DMS 273 (cell line): ENCODE measurements around the gene FUS.
"Not testable (repeated sequence)": the region's sequence is repeated elsewhere in the genome, so short reads cannot be mapped to it uniquely, and the experiment has no call there.

Source experiments
- DNase-seq: peaks from one replicate; lab custom pipeline; 2025; ENCODE audit not compliant: unreplicated experiment; lab: John Stamatoyannopoulos, UW

The FUS gene

DNA sequence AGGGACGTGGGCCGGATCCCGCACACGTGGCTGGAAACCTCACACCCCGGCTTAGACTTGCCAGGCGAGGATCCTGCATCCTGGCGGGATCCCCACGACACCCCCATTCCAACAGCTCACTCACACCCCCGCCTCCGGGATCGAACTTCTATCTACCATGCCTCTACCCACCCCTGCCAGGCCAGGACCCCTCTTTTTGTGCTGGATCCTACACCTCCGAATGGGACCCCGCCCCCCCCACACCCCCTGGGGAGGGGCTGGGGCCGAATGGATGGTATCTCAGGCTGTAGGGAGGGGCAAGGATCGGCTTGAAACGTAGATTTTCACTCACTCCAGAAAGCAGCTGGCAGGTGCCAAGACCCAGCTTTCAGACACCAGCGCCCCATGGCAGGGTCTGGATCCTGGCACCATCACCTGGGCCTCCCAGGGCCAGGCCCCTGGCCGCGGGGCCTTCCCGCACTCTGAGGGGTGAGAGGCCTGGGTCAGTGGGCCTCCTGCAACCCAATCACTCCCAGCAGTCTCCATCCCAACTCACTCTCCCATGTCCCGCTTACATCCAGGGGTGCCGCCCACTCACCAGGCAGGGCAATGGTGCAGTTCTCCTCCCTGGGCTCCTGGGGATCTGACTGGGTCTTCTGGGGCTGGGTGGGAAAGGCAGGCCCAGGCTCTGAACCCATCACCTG lies 36.8 kb upstream of the FUS start:
- DNase-seq, result no peak

DNA sequence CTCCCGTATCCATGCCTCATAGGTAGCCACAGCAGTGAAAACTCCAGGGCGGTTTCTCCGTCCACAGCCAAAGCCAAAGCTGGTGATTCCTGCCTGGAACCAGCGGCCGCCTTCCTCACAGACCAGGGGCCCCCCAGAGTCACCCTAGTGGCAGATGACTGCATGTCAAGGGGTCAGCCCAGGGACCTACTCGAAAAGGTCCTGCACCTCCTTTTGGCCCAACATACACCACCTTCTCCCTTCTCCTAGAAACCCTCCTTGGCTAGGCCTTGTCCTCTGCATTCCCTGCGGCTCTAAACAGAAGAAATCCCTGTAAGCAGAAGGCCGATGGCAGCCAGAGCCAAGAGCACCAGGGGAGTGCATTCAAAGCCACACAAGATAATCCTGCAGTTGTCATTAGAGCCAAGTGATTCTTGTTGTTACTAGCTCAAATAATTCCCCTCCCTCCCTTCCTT lies 36.2 kb upstream of the FUS start:
- no peak for DNase-seq

DNA sequence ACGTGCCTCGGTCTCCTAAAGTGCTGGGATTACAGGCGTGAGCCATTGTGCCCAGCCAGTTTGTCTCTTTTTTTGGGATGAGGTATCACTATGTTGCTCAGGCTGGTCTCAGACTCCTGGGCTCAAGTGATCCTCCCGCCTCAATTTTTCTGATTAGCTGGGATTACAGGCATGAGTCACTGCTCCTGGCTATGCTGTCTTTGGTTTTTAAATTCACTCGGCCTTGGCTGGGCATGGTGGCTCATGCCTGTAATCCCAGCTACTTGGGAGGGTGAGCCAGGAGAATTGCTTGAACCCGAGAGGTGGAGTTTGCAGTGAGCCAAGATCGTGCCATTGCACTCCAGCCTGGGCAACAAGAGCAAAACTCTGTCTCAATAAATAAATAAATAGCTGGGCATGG lies 35.5 kb upstream of the FUS start:
- DNase-seq, result not testable (repeated sequence)

DNA sequence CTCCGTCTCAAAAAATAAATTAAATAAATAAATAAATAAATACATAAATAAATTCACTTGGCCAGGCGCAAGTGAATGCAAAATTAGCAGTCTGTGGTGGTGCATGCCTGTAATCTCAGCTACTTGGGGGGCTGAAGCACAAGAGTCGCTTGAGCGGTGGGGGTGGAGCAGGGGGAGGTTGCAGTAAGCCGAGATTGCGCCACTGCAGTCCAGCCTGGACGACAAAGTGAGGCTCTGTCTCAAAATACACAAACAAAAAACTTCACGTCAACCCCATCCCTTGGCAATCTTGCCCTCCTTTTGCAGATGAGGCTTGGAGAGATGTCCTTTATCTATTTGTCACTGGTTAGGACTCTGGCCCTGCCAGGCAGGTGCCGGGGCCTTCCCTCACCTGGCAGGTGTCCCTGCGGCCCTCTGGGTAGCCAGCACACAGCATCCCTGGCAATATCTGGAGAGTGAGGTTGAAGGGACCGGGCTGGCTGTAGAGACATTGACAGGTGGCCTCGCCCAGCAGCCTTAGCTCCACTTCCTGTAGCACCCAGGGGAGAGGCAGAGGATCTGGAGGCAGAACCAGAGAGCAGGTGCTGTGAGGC lies 34.4 kb upstream of the FUS start:
- DNase-seq, result no peak

DNA sequence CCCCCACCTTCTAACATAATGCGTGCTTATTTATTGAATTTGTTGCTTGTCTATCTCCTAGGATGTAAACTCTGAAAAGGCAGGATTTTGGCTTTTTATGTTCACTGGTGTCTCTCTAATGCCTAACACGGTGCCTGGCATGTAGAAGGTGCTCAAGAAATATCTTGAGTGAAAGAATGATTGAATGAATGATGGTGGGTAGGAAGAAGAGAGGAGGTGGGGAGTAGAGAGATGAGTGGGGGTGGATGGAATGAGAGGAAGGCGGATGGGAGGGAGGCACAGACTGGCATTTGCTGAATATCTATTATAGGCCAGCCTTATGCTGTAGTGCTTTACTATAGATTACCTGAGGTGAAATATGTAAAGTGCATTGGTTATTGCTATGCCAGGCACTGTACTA lies 32.4 kb upstream of the FUS start:
- no peak for DNase-seq

DNA sequence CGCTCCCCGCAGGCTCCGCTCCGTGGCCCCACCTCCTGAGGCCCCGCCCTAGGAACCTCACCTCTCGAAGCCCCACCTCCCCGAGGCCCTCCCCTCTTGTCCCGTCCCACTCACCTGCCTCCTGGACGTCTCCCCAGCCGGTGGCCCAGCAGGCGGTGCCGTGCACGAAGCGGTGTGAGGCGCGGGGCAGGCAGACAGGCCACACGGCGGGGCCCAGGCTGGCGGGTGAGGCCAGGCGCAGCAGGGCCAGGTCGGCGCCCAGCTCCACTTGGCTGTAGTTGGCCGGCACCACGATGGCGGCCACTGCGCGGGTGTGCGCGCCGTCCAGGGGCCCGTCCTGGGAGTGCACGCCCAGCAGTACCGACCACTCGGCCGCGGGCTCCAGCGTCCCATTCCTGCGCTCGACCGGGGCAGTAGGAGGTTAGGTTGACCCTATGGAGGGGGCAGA lies 31.6 kb upstream of the FUS start:
- DNase-seq, result no peak

DNA sequence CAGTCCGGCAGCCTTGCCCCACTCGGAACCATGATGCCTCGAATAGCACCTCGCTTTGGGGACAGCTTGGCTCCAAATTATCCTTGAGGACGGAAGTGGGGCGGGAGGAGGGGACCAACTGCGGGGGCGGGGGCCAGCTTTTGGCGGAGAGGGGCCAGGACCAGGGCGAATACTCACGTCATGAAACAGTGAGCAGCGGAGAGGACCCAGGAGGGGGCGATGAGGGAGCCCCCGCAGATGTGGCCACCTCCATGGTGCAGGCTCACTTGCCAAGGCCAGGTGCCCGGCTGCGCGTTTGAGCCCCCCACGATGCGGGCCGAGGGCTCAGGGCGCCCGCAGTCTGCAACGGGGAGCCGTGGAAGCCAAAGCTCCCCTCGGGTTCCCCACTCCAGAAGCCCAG lies 31.0 kb upstream of the FUS start:
- no peak for DNase-seq

DNA sequence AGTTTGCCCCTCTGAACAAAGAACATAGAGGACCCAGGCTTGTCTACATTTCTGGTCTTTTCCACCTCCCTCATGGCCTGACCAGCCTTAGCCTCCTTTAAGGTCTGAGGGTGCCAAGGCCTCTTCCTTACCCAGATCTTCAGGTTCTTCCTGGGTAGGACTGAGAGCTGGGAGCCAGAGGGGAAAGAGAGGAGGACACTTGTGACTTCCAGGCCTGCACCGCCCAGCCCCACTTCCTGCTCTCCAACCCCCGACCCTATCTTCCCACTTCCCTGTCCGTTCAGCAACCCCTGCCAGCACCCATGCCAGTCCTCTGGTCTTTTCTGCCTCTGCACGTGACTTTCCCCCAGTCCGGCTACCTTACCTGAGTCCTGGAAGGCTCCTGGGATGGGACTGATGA lies 30.6 kb upstream of the FUS start:
- no peak for DNase-seq

DNA sequence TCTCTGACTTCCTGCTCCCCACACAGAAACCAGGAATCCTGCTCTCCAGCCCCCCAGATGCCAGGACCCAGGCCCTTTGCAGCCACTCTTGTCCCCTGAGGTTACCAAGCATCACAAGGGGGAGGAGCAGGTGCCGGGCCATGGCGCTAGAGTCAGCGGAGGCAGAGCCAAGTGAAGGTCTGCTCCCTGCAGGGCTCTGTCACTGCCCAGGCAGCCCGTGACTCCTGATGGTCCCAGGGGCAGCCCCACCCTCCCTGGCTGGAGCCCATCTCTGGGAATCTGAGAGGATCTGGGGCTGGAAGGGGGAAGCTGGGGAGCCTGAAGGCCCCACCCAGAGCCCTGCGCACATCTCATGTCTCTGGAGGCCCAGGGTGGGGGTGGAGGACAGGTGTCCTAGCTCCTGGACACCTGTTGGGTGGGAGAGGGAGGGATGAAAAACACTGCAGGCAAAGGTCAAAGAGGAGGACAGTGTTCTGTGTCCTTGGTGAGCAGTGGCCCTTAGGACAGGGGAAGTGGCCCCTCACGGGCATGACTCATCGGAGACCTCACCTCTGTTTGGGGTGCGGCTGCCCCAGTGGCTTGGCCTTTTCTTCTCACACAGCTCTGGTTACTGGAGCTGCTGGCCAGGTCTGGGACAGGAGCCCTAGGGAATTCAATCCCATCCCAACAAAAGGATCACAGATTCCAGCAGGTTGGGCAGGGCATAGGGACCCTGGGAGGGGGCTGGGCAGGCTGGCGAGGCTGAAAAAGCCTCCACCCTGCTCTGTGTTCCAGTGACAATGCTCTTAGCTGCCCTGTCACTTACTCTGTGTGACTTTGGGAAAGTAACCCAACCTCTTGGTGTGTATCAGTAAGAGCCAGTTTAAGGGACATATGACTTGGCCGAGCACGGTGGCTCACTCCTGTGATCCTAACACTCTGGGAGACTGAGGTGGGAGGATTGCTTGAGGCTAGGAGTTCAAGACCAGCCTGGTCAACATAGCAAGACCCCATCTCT lies 29.7 kb upstream of the FUS start, which contains the start of gene PRSS36:
Gene PRSS36 (minus strand): TSS at position 173 of the 997 bp plus-strand sequence. CDS start 31 bp downstream, at position 142.
- no peak for DNase-seq

DNA sequence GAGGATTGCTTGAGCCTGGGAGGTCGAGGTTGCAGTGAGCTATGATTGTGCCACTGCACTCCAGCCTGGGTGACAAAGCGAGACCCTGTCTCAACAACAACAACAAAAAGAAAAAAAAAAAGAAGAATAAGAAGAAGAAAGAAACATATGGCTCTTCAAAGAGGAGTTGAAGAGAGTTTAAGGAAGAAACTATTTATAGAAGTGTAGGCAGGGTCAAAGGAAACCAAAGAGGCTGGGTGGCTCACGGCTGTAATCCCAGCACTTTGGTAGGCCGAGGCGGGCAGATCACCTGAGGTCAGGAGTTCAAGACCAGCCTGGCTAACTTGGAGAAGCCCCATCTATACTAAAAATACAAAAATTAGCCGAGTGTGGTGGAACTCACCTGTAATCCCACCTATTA lies 29.0 kb upstream of the FUS start:
- not testable (repeated sequence) for DNase-seq

DNA sequence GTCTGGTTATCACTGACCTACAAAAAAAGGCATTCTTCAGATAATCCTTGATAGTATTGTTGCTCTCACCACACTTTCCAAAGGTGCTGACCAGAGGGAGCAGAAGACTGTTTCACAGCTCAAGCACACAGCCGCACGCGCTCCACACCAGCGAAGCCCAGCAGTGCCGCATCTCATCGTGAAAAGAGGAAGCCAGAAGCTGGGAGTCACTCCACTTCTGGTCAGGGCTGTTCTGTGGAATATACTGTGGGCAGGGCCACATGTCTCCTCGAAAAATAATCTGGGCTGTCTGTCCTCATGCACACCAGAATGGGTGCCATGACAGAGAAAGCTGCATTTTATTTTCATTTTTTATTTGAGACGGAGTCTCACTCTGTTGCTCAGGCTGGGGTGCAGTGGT lies 22.8 kb upstream of the FUS start:
- DNase-seq, result no peak

DNA sequence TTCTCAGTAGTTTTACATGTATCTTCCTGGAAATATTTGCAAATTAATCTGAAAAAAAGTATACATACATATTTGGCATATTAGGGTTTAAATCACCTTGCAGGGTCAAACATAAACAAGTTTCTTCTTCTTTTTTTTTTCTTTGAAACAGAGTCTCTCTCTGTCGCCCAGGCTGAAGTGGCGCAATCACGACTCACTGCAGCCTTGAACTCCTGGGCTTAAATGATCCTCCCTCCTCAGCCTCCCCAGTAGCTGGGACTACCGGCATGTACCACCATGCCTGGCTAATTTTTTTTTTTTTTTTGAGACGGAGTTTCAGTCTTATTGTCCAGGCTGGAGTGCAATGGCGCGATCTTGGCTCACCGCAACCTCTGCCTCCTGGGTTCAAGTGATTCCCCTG lies 12.6 kb upstream of the FUS start:
- DNase-seq, result no peak

DNA sequence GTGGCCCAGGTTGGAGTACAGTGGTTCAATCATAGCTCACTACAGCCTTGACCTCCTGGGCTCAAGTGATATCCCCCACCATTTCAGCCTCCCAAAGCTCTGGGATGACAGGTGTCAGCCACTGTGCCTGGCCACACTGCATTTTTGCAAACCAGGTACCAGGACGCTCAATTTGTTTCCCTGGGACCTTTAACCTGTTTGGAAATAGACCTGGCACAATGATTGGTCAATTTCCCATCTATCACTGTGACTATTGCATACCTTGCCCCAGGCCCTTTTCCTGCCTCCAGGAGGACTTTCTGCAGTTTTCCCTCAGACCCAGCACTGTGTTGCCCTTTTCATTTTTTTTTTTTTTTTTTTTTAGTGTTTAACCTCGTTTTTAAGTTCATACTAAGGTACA lies 11.1 kb upstream of the FUS start:
- DNase-seq, result no peak

DNA sequence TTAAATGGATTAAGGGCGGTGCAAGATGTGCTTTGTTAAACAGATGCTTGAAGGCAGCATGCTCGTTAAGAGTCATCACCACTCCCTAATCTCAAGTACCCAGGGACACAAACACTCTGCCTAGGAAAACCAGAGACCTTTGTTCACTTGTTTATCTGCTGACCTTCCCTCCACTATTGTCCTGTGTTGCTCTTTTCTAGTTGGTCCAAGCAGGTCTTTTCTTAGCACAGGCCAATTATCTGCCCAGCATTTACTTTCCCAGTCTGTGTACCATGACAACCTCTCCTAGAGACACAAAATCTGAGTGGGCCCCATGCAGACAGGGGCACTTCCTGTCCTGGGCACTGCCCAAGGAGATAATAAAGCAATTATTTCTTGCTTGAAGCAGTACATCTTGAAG lies 9.9 kb upstream of the FUS start:
- DNase-seq, result not testable (repeated sequence)

DNA sequence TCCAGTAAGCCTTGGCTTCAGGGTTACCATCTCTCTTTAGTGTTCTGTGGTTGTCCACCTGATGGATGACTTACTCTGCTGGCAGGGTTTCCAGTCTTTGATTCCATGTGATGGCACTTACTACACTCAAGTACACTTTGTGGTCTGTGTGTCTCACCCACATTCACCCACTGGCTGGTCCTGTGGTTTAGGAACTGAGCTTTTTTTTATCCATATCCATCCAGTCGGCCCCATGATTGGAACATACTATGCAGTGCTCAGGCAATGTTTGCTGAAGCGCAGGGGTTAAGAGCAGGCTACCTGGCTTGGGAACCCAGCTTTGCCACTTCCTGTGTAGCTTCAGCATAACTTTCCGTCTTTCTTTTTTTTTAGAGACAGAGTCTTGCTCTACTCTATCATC lies 2.8 kb upstream of the FUS start:
- no peak for DNase-seq

DNA sequence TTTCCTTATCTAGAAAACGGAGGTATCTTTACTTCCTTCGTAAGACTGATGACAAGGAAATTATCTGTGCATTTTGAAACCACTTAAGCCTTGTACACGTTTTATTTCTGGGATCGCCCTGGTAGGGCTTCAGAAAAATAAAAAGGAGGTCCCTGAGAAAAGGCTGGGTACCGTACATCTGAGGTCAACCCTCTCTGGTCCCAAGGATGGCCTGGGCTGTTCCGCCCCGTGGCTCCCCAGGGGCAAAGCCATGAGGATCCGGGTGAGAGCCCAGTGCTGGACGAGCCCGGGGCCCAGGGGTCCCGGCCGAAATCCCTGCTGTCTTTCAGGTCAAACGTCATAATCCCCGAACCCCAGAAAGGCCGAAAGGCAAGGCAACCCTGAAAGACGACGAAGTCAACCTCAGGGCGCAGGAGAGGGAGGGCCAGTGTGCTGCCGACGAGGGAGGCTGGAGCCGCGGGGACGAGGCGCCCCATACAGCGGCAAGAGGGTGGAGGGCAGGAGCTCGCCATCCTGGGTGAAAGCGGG lies 656 bp upstream of the FUS start:
- DNase-seq, result no peak

DNA sequence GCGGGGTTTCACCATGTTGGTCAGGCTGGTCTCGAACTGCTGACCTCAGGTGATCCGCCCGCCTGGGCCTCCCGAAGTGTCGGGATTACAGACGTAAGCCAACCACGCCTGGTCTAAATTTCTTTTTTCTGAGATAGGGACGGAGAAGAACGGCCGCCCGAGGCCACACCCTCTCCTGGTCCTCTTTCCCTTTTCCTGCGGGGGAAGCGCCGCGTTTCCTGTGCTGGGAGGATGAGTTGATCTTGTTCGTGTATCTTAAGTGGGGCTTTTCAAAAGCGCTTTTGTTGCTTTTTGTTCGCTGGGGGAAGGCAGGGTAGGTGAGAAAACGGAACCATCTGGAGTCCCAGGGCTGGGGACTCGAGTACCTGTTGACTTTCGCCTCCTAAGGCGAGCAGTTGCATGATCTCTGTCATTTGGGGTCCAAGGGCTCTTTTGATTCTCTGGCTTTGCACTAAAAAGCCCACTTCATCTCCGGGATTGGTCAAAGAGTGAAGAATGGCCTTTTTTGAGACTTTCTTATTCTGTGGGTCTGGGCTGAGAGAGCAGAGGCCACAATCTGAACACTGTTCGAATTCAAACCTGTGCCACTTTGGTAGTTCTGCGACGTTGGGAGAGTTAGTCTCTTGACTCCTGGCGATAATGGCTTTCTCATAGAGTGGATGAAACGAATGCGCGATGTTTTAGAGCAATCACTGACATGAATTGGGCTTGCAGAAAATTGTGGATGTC lies 1.3 kb downstream of the FUS start:
- DNase-seq, result no peak

DNA sequence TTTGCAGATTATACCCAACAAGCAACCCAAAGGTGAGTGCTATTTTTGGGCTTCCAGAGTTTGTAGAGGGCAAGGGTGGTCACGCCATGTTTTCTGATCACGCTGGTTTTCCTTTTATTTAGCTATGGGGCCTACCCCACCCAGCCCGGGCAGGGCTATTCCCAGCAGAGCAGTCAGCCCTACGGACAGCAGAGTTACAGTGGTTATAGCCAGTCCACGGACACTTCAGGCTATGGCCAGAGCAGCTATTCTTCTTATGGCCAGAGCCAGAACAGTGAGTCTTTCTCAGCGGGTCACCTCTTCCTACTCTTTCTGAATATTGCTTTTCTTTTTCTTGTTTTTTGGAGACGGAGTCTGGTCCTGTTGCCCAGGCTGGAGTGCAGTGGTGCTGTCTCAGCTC lies 2.5 kb downstream of the FUS start:
- DNase-seq, result no peak

DNA sequence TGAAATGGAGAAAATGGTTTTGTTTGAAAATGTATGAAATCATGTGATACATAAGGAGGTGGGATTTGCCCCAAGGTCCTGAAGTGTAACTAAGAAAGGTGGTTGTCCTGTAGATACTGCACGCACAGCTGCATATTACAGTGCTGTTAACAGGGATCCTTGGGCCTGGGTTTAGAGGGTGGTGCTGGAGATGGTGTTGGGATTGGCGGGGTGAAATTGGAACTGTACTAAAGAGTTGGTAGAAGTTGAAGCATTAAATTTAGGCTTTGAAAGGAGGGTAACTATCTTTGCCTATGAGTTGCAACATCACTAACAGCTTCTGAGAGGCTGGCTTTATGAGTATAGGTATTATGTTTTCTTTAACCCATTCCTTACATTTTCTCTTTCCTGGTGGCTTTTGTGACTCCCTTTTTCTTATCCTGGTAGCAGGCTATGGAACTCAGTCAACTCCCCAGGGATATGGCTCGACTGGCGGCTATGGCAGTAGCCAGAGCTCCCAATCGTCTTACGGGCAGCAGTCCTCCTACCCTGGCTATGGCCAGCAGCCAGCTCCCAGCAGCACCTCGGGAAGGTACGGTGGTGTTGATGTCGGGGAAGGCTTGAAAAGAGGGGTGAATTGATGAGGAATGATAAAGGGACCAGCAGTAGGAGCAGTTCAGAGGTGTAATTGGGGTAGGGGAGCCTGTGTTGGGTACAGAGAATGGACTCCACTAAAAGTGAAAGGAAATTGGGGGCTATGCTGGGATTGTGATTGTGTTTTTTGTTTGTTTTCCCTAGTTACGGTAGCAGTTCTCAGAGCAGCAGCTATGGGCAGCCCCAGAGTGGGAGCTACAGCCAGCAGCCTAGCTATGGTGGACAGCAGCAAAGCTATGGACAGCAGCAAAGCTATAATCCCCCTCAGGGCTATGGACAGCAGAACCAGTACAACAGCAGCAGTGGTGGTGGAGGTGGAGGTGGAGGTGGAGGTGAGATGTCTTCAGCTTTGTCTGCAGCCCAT lies 3.8 kb downstream of the FUS start:
- DNase-seq, result no peak

DNA sequence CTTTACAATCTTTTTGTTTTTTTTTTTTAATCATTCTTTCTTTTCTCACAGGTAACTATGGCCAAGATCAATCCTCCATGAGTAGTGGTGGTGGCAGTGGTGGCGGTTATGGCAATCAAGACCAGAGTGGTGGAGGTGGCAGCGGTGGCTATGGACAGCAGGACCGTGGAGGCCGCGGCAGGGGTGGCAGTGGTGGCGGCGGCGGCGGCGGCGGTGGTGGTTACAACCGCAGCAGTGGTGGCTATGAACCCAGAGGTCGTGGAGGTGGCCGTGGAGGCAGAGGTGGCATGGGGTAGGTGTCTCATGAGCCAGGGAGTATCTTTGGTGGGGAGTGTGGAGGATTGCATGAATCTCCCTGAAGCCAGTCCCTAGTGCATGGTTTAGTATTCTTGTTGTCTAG lies 4.9 kb downstream of the FUS start:
- no peak for DNase-seq
